Medulla oblongata (tissue), 1 donor: ENCODE measurements around the gene ZNF512B.
"Not testable (repeated sequence)": the region's sequence is repeated elsewhere in the genome, so short reads cannot be mapped to it uniquely, and the experiment has no call there.

Experiments used
- DNase-seq: peaks from one replicate; pipeline ENCODE4 v3.0.0-alpha.2; 2015; ENCODE audit errors: extremely low spot score

The ZNF512B gene

GRCh38 chr20:63932606-63933160 lies 37.0 kb downstream of the ZNF512B start:
- no peak for DNase-seq

- DNase-seq, result no peak
Observed at GRCh38 chr20:63931735-63932134, 38.0 kb downstream of the ZNF512B start.

GRCh38 chr20:63930971-63931553 lies 38.7 kb downstream of the ZNF512B start:
- no peak for DNase-seq

- not testable (repeated sequence) for DNase-seq
Observed at GRCh38 chr20:63929473-63929883, 40.3 kb downstream of the ZNF512B start.

- no peak for DNase-seq
Observed at GRCh38 chr20:63929071-63929470, 40.7 kb downstream of the ZNF512B start.

GRCh38 chr20:63926298-63926697 lies 43.4 kb downstream of the ZNF512B start:
- DNase-seq, result no peak

GRCh38 chr20:63924241-63924640 lies 45.5 kb downstream of the ZNF512B start:
- no peak for DNase-seq

- DNase-seq, result no peak
Observed at GRCh38 chr20:63923651-63924050, 46.1 kb downstream of the ZNF512B start.

- no peak for DNase-seq
Observed at GRCh38 chr20:63920226-63920625, 49.5 kb downstream of the ZNF512B start.

GRCh38 chr20:63919130-63919529 lies 50.6 kb downstream of the ZNF512B start:
- no peak for DNase-seq

- no peak for DNase-seq
Observed at GRCh38 chr20:63917811-63918210, 51.9 kb downstream of the ZNF512B start.

GRCh38 chr20:63916371-63916939 lies 53.3 kb downstream of the ZNF512B start:
- not testable (repeated sequence) for DNase-seq

- peak; percentile 80 for DNase-seq
Observed at GRCh38 chr20:63915471-63915870, 54.3 kb downstream of the ZNF512B start.

GRCh38 chr20:63913768-63914167 lies 56.0 kb downstream of the ZNF512B start:
- no peak for DNase-seq

- peak; percentile 81 for DNase-seq
Observed at GRCh38 chr20:63911176-63911575, 58.6 kb downstream of the ZNF512B start.

- no peak for DNase-seq
Observed at GRCh38 chr20:63908008-63908682, 61.6 kb downstream of the ZNF512B start.
